Measurements from ENCODE around the gene GRIN2A.
"Not testable (repeated sequence)": the region's sequence is repeated elsewhere in the genome, so short reads cannot be mapped to it uniquely, and the experiment has no call there.

GRIN2A gene

GRCh38 chr16:9908613-9909012 lies 273.6 kb downstream of the GRIN2A start:
- no peak for DNase-seq

GRCh38 chr16:9907752-9908151 lies 274.5 kb downstream of the GRIN2A start:
- DNase-seq: no peak

GRCh38 chr16:9906218-9906617 lies 276.0 kb downstream of the GRIN2A start:
- no peak for DNase-seq

GRCh38 chr16:9904526-9904925 lies 277.7 kb downstream of the GRIN2A start:
- peak; percentile 1 for DNase-seq

GRCh38 chr16:9900576-9900975 lies 281.7 kb downstream of the GRIN2A start:
- DNase-seq: no peak

- no peak for DNase-seq
Observed at GRCh38 chr16:9898555-9898954, 283.7 kb downstream of the GRIN2A start.

GRCh38 chr16:9898124-9898523 lies 284.1 kb downstream of the GRIN2A start:
- no peak for DNase-seq

- no peak for DNase-seq
Observed at GRCh38 chr16:9895817-9896216, 286.4 kb downstream of the GRIN2A start.

GRCh38 chr16:9885876-9886275 lies 296.4 kb downstream of the GRIN2A start:
- DNase-seq: no peak

GRCh38 chr16:9885467-9885866 lies 296.8 kb downstream of the GRIN2A start:
- DNase-seq: no peak

GRCh38 chr16:9875981-9876380 lies 306.2 kb downstream of the GRIN2A start:
- not testable (repeated sequence) for DNase-seq

- DNase-seq: no peak
Observed at GRCh38 chr16:9874219-9874618, 308.0 kb downstream of the GRIN2A start.

GRCh38 chr16:9870962-9871361 lies 311.3 kb downstream of the GRIN2A start:
- DNase-seq: no peak

- no peak for DNase-seq
Observed at GRCh38 chr16:9869776-9870175, 312.5 kb downstream of the GRIN2A start.

- no peak for DNase-seq
Observed at GRCh38 chr16:9868606-9869149, 313.6 kb downstream of the GRIN2A start.

- no peak for DNase-seq
Observed at GRCh38 chr16:9867176-9867575, 315.1 kb downstream of the GRIN2A start.

GRCh38 chr16:9864461-9864860 lies 317.8 kb downstream of the GRIN2A start:
- DNase-seq: no peak

- DNase-seq: no peak
Observed at GRCh38 chr16:9862327-9862726, 319.9 kb downstream of the GRIN2A start.

- no peak for DNase-seq
Observed at GRCh38 chr16:9860876-9861275, 321.4 kb downstream of the GRIN2A start.

- no peak for DNase-seq
Observed at GRCh38 chr16:9859701-9860327, 322.4 kb downstream of the GRIN2A start.

GRCh38 chr16:9854675-9855074 lies 327.6 kb downstream of the GRIN2A start:
- DNase-seq: no peak

- no peak for DNase-seq
Observed at GRCh38 chr16:9852003-9852402, 330.2 kb downstream of the GRIN2A start.

- no peak for DNase-seq
Observed at GRCh38 chr16:9850817-9851216, 331.4 kb downstream of the GRIN2A start.

GRCh38 chr16:9849697-9850245 lies 332.5 kb downstream of the GRIN2A start:
- no peak for DNase-seq

- no peak for DNase-seq
Observed at GRCh38 chr16:9847146-9847545, 335.1 kb downstream of the GRIN2A start.

Data from MV-4-11 (cell line).